ENCODE measurements around the gene LCA5L.
"Not testable (repeated sequence)": the region's sequence is repeated elsewhere in the genome, so short reads cannot be mapped to it uniquely, and the experiment has no call there.

The LCA5L gene

DNA sequence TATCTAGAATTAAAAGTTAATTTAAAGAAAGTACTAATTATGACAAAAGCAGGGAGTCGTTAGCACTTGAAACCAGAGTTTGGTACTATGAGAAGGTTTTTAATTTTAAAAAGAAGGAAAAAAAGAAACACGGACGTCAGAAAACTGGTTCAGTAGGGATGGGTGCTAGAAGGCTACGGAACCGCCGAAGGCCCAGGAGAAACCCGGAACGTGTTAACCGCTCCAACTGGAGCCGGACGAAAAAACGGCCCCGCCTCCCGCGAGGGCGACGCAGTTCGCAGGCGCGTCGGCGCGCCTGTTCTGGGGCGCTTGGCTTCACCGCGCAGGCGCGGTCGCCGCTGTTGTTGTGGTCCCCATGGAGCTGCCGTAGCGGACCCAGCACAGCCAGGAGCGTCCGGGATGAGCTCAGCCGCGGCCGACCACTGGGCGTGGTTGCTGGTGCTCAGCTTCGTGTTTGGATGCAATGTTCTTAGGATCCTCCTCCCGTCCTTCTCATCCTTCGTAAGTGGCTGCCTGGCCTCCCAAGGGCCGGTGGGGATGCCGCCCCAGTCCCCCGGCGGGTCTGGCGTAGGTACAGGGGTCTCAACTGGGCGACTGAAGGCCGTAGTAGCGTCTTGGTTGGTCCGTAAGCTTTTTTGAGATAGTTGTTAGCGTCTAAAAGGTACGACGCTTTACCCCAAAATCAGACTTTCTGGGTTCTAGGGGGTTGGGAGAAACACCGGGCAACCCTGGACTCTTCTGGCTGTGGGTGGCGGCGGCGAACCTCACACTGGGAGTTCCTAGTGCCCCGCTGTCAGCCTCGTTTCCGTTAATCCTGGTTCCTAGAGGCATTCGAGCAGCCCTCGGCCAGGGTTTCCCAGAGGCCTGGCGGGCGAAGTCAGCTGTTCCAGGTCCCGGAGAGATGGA lies 65.3 kb downstream of the LCA5L start:
- no peaks in the 10 kb centered on the region for H4K20me1 ChIP-seq
- peak overlapping the region; percentile 82 for H3K4me3 ChIP-seq
- peaks cover 5% of the 10 kb centered on the region; the same call in 1 of the 2 replicates for H3K36me3 ChIP-seq
- no peaks in the 10 kb centered on the region for H3K9me3 ChIP-seq
- peak overlapping the region; percentile 95 for H3K4me2 ChIP-seq
- peak overlapping the region; percentile 82 for H3K9ac ChIP-seq
- peaks cover 17% of the 10 kb centered on the region for H3K4me1 ChIP-seq
- H3K27me3 ChIP-seq, result no peaks in the 10 kb centered on the region
- TF ChIP-seq Cebpa-rat (IDR thresholded peaks at IDR 0.05), result no peak
- peak overlapping the region; percentile 56 for H3K27ac ChIP-seq

DNA sequence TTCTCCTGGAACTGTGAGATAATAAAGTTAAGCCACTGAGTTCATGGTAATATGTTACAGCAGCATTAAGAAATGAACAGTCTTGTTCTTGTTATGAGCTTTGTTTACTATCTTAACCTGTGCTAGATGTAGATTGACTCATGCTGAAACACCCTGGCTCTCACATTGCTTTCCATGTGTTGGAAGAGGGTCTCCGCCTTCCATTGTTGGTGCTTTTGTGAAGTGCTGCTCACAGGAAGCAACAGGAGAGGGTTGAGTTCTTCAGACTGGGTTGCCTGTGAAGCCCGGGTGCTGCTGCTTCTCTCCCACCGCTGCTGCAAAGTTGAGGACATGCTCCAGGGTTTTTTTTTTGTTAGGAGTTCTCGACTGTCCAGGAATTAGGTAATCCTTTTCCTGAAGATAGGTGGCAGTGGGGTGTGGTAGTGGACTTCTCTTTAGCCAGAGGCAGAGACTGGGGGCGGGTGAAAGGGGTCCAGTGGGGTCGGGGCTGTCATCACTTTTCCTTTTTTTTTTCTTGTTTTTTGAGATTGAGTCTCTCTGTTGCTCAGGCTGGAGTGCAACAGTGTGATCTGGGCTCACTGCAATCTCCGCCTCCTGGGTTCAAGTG lies 68.0 kb downstream of the LCA5L start:
- H3K9ac ChIP-seq, result no peak overlapping the region
- TF ChIP-seq Cebpa-rat (IDR thresholded peaks at IDR 0.05), result no peak

DNA sequence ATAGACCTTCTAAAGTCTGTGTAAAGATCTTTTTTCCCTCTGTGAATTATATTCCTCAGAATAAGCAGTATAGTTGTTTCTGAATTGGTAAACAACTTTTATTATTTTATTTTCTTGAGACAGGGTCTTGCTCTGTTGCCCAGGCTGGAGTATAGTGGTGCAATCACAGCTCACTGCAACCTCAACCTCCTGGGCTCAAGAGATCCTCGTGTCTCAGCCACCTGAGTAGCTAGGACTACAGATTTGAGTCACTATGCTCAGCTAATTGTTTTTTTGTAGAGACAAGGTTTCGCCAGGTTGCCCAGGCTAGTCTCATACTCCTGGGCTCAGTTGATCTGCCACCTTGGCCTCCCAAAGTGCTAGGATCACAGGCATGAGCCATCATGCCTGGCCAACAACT lies 70.1 kb downstream of the LCA5L start:
- Histone ChIP-seq H3K4me1 (peaks cover 15% of the 10 kb centered on the region), H3K27ac (no peak overlapping the region), H4K20me1 (no peaks in the 10 kb centered on the region), H3K27me3 (no peaks in the 10 kb centered on the region), H3K4me3 (no peak overlapping the region), H3K4me2 (no peak overlapping the region), H3K9ac (no peak overlapping the region), H3K36me3 (no peaks in the 10 kb centered on the region), H3K9me3 (no peaks in the 10 kb centered on the region)
- no peak for TF ChIP-seq Cebpa-rat (IDR thresholded peaks at IDR 0.05)

More for the DNA sequence above, 68.0 kb downstream of the LCA5L start:
- H3K4me3 ChIP-seq, result no peak overlapping the region
- no peaks in the 10 kb centered on the region for H3K9me3 ChIP-seq
- H3K36me3 ChIP-seq, result no peaks in the 10 kb centered on the region
- H4K20me1 ChIP-seq, result no peaks in the 10 kb centered on the region
- H3K27me3 ChIP-seq, result no peaks in the 10 kb centered on the region
- H3K4me2 ChIP-seq, result no peak overlapping the region
- H3K4me1 ChIP-seq, result peaks cover 17% of the 10 kb centered on the region
- H3K27ac ChIP-seq, result no peak overlapping the region

DNA sequence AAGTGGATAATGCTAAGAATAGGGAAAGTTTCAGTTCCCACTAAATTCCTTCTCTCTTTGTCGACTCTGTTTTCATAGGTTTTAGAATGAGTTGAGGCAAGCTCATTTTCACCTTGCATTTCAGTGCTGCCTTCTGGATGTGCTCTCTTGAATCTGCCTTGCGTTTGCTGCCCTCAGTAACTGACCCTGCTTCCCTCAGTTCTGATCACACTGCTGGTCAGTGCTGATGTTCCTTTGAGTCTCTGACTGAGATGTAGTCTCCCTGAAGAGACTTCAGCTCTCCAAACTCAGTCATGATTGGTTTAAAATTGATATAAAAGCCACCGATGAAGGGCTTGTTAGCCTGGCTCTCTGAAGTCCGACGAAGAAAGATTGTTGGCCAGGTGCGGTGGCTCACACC lies 71.5 kb downstream of the LCA5L start:
- no peaks in the 10 kb centered on the region for H4K20me1 ChIP-seq
- no peaks in the 10 kb centered on the region for H3K9me3 ChIP-seq
- H3K4me3 ChIP-seq, result no peak overlapping the region
- H3K9ac ChIP-seq, result no peak overlapping the region
- H3K4me2 ChIP-seq, result peak overlapping the region; percentile 17; the same call in 1 of the 2 replicates
- H3K4me1 ChIP-seq, result peaks cover 11% of the 10 kb centered on the region
- no peaks in the 10 kb centered on the region for H3K36me3 ChIP-seq
- H3K27me3 ChIP-seq, result no peaks in the 10 kb centered on the region
- H3K27ac ChIP-seq, result no peak overlapping the region
- TF ChIP-seq Cebpa-rat (IDR thresholded peaks at IDR 0.05), result no peak

DNA sequence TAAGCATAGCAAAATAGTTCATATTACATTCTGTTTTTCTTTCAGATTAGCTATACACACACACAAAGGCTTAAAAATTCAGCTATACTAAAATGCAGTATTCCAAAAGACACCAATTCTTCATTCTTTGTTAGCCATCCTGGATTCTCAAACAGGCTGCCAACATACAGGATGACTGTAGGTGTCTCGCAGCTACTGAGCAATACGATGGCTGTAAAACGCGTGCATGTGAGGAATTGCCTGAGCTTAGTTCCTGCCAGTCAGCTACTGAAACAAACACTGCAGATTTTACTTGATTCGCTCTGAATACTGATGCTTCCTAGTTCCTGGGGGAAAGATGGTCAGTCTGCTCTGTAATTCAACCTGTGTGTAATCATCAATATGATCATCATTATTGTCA lies 71.9 kb downstream of the LCA5L start:
- Histone ChIP-seq H3K4me1 (peaks cover 11% of the 10 kb centered on the region), H3K36me3 (no peaks in the 10 kb centered on the region), H3K9ac (no peak overlapping the region), H3K27ac (no peak overlapping the region), H3K27me3 (no peaks in the 10 kb centered on the region), H4K20me1 (no peaks in the 10 kb centered on the region), H3K4me3 (no peak overlapping the region), H3K4me2 (peak overlapping the region; percentile 17), H3K9me3 (no peaks in the 10 kb centered on the region)
- no peak for TF ChIP-seq Cebpa-rat (IDR thresholded peaks at IDR 0.05)

DNA sequence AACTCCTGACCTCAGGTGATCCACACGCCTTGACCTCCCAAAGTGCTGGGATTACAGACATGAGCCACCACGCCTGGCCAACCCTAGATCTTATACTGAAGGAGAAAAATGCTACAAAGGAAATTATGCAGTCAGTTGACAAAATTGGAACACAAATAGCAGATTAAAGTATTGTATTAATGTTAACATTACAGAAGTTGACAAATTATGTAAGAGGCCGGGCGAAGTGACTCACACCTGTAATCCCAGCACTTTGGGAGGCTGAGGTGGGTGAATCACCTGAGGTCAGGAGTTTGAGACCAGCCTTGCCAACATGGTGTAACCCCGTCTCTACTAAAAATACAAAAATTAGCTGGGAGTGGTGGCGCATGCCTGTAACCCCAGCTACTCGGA lies 75.7 kb downstream of the LCA5L start:
- not testable (repeated sequence) for H4K20me1 ChIP-seq, H3K9me3 ChIP-seq, H3K9ac ChIP-seq, H3K4me3 ChIP-seq, H3K27me3 ChIP-seq, H3K36me3 ChIP-seq, H3K27ac ChIP-seq
- Histone ChIP-seq H3K4me1 (peaks cover 11% of the 10 kb centered on the region), H3K4me2 (peak overlapping the region; percentile 29)

DNA sequence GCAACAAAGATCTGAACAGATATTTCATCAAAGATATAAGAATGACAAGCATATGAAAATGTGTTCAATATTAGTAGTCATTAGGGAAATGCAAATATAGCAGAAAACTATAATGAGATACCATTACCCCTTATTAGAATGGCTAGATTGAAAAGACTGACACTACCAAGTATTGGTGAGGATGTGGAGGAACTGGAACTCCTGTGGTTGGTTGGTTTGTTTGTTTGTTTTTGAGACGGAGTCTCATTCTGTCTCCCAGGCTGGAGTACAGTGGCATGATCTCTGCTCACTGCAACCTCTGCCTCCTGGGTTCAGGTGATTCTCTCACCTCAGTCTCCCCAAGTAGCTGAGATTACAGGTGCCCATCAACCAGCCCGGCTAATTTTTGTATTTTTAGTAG lies 77.8 kb downstream of the LCA5L start:
- no peak overlapping the region for H3K27ac ChIP-seq
- no peak overlapping the region for H3K4me3 ChIP-seq
- no peak overlapping the region for H3K9ac ChIP-seq
- H4K20me1 ChIP-seq, result no peaks in the 10 kb centered on the region
- no peak overlapping the region for H3K4me2 ChIP-seq
- H3K9me3 ChIP-seq, result peaks cover 4% of the 10 kb centered on the region
- no peaks in the 10 kb centered on the region for H3K36me3 ChIP-seq
- no peak for TF ChIP-seq Cebpa-rat (IDR thresholded peaks at IDR 0.05)
- H3K27me3 ChIP-seq, result no peaks in the 10 kb centered on the region
- H3K4me1 ChIP-seq, result peaks cover 11% of the 10 kb centered on the region

DNA sequence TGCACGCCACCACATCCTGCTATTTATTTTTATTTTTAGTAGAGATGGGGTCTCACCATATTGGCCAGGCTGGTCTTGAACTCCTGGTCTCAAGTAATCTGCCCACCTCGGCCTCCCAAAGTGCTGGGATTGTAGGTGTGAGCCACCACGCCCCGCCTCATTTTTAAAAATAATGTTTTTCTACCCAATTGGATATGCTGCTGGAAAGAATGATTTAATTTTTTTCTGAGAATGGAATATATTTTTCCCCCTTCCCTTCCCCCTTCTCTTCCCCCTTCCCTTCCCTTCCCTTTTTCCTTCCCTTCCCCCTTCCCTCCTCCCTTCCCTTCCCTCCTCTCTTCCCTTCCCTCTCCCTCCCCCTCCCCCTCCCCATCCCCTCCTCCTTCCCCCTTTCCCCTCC lies 79.0 kb downstream of the LCA5L start:
- Histone ChIP-seq H3K4me1 (peaks cover 11% of the 10 kb centered on the region), H3K4me3 (no peak overlapping the region), H4K20me1 (no peaks in the 10 kb centered on the region), H3K27ac (no peak overlapping the region), H3K9me3 (peaks cover 4% of the 10 kb centered on the region), H3K4me2 (no peak overlapping the region), H3K27me3 (no peaks in the 10 kb centered on the region), H3K36me3 (no peaks in the 10 kb centered on the region), H3K9ac (no peak overlapping the region)
- no peak for TF ChIP-seq Cebpa-rat (IDR thresholded peaks at IDR 0.05)

DNA sequence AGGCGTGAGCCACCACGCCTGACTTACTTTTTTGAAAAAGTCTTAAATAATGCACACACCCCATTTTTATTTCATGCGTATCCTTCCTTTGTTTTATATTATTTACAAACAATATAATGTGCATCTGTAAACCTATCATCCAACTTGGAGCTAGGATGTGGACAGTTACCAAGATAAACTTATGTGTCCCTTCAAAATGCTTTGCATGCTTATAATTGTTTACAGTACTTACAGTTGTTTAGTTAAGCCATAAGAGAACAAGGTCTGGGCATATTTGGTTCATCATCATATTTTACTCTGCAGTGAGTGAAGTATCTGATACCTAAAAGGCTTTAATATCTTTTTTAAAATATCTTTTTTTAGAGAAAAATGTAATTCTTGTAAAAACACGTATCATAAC lies 80.6 kb downstream of the LCA5L start:
- Histone ChIP-seq H4K20me1 (no peaks in the 10 kb centered on the region), H3K9ac (no peak overlapping the region), H3K27ac (no peak overlapping the region)

More for the DNA sequence above, 80.6 kb downstream of the LCA5L start:
- H3K9me3 ChIP-seq, result peaks cover 4% of the 10 kb centered on the region
- H3K27me3 ChIP-seq, result no peaks in the 10 kb centered on the region
- no peaks in the 10 kb centered on the region for H3K36me3 ChIP-seq
- no peaks in the 10 kb centered on the region; the same call in 1 of the 2 replicates for H3K4me1 ChIP-seq
- no peak for TF ChIP-seq Cebpa-rat (IDR thresholded peaks at IDR 0.05)
- no peak overlapping the region for H3K4me3 ChIP-seq
- no peak overlapping the region for H3K4me2 ChIP-seq
